ENCODE data around the gene ZBP1.

Gene ZBP1

DNA sequence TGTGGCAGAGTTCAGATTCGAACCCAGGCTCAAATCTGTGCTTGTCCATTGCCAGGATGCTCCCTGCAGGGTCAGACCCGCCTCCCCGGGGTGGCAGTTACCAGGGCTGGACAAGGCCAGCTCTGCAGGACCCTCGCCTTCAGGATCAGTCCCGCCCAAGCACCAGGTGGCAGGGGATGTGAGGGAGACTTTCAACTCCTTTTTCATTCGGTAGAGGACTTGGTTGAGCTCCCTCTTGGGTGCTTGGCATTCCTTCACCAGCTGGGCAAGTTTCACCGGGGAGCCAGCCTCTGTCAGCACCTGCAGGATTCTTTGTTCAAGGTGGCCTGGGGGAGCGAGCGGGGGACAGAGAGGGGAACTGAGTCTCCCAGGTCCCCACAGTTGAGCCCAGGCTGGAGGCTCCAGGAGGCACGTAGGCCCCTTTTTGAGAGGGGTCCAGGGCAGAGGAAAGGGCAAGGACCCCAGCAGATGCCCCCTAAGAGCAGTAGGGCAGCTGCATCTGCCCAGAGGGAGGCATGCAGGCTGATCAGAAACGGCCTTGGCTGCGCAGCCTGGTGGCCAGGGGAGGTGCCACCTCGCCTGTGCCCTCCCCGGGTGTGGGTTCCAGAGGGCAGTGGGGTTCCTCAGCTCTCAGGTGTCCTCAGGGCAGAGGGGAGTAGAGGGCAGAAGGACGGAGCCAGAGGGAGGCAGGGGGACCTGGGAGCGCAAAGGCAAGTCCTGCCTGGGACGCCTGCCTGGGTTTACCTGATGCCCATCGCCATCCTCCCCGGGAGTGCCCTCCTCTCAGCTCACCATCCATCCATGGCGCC, 3.9 kb downstream of the ZBP1 start:
- DNase-seq = no peak

DNA sequence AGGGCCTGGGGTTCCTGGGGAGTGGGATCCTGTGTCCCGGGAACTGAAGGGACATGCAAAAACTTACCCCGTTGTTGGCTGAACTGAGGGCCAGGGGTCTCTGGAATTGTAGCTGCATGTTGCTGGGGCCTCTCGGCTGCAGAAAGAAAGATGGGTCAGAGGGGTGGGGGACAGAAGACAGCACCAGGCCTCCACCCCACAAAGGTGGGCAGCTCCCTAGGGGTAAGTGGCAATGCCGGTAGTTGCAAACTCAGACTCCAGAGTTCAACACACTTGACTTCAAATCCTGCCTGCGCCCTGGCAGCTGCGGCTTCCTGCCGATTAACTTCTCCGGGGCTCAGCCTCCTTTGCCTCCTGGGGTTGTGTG, 4.8 kb downstream of the ZBP1 start:
- DNase-seq = no peak

DNA sequence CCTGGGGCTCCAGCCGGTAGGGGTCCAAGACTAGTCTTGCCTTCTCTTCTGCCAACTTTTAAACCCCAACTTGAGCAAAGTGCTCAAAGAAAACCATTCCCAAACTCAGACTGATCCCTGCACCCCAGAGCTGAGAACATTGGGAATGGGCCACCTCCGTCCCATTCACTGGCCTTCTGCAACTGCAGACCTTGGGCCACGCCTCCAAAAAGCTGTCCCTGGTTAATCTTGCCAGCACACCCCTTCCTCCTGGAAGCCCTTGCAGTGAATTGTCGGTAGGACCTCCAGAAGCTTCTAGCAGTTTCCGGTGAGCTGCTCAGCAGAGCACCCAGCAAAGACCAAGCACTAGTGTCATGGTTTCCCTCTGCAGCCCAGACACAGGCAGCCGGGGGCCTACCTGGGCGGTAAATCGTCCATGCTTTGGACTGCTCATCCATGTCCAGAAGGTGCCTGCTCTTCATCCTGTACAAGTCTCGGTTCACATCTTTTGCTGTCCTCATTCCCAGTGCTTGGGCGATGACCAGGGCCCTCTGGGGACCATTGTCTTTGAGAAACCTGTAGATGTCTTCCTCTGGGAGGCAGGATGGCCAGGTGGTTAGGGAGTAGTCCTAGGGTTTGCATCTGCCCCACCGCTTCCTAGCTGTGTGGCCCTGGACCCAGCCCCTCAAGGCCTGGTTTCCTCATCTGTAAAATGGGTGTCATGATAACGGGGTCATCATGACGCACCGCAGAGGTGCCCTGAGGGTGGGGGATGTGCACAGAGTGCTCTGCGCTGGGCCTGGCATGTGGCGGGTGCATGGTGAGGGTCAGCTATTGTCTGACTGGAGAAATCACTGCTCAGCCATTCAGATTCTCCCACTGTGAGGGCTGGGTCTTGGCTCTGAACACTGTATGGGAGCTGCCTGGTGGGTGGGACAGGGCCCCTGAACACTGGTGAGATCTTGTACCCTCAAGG, 5.5 kb downstream of the ZBP1 start:
- DNase-seq = no peak

DNA sequence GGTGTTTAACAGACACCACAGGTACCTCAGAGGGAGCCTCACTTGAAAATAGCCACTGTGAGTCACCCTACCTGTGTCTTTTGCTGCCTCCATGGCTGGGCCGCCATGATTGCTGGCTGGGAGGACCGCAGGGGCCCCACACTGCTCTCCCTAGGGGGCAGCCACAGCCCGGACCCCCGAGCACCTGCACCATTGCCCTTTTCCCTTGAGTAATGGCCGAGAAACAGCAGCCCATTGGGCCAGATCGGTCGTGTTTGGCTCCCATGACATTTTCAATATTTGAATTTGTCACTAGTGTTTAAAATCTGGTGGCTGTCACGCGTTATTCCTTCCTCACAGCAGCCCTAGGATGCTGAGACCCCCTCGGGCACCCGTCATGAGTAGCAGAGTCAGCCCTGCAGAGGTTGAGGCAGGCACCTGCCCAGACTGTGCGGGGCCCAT, 6.7 kb downstream of the ZBP1 start:
- no peak for DNase-seq

DNA sequence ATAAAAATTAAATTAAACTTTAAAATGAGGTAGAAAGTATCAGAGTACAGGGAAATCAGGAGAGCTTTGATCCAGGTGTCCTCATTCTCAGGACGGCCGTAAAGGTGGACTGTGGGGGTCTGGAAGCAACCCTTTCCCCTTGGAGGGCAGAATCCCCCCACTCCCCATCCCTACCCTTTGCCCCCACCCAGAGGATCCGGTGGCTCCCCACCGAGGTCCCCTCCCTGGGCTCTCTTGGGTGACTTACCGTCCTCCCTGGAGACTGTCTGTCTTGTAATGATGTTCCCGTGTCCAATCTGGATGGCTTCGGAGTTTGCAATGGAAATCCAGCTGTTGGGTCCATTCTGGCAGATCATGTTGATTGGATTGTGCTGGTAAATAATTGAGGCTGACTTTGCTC, 7.3 kb downstream of the ZBP1 start:
- no peak for DNase-seq

DNA sequence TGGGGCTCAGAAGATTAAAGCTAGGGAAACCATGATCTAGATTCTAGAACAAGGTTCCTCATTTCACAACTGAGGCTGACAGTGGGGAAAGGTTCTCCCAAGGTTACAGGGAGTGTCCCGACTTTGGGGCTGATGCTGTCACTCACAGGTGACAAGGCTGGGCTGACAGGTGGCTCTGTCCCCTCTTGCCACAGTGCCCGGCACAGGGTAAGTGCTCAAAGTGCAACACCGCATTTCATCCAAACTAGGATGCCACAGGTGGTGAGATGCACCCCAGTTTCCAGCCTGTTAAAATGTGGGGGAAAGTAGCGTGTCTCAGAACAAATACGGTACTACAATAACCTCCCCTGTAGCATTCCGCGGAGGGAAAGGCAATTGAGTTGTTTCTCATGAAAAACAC, 7.8 kb downstream of the ZBP1 start:
- no peak for DNase-seq

DNA sequence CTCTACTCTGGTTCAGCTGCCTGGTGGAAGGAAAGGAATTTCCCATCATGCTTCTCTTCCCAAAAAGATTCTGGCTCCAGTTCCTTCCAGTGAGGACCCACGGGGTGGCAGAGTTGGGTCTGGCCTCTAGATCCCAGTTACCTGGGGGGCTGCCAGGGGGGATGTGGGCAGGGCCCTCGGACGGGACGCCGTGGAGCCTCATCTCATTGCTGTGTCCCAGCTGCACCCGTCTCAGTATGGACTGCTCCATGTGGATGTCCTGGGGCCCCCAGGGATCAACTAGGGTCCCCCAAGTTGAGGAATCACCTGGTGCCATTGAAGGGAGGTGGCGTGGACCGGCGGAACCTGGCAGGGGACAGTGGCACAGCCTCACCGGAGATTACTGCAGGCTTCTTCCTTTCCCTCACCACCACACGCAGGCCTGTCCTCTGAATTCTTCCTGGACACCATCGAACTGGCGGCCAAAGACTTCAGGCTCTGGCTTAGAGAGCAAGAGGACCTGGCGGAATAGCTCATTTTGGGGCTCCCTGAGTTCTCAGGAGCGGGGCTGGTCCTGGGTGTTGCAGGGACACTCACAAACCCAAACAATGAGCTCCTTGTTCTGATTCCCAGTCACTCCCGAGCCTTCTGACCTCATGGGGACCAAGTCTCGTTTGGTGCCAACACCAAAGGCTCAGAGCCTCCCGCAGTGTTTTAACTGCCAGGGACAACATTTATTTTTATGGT, 8.5 kb downstream of the ZBP1 start:
- no peak for DNase-seq

DNA sequence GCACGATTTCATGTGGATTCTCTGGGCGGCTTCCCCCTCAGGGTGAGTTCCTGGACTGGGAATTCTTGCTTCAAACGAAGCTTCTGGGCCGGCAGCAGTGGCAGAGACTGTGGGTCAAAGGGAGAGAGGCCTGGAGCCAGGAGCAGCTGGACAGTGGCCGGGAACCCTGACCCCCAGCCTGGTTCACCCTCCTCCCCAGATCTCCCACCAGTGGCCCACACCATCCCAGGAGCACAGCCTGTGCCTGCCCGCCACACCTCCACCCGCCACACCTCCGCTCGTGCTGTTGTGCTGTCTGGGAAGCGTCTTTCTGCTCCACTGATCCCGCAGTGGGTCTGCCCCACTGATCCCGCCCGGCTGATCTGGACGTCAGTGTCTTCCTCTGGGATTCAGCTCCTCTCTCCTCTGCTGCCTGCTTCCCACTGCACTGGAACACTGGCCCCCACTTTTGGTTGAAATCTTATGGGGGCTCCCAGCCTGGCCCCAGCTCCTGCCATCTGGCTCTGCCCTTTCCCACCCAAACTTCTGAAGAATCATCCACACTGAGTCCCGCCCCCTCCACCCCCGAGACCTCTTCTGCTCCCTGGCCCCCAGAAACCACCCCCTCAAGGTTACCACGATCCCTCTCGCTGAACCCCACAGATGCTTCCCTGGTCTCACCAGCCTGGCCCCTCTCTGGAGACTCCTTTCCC, 9.8 kb downstream of the ZBP1 start:
- DNase-seq = no peak

DNA sequence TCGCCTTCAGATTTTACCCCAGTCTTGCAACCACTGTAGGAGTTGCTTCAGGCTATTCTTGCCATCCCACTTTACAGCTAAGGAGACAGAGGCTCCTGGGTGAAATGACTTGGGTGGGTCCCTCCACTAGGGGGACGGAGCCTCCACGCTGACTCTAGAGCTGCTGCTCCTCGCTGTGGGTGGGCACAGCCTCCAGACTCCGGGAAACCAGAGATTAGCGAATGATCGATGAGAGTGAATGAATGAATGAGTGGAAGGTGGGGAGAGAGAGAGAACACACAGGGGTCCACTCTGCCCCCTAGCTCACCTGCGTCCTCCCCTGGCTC, 10.4 kb downstream of the ZBP1 start:
- no peak for DNase-seq

DNA sequence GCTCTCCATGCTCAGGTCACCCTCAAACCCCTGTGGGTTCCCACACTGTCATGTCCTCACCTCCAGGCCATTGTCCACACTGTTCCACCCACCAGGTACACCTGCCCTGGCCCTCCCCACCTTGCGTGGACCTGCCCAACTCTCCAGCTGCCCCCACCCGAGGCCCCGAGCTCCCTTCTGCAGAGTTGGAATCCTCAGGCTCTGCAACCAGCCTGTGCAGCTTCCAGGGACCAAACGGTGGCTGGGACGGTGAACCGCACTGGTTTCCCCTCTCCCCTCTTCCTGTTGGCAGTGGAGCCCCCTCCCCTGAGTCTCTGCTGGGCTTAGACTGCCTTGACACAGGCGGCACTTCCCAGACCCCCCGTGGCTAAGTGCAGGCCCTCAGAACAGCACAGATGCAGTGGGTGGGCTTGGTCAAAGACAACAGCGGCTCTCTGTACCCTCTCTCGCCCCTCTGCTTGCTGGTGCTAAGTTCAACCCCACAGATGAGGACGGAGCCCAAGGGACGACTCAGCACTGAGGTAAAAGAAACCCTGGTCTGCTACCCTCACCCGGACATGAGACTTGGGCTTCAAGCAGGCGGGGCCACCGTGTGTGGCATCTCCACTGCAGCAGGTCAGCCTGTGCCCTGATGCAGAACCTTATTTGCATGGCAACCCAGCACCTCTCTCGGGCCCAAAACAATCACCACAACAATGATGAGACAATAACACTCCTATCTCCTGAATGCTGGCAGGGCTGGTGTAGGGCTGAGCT, 11.0 kb downstream of the ZBP1 start:
- DNase-seq = no peak

DNA sequence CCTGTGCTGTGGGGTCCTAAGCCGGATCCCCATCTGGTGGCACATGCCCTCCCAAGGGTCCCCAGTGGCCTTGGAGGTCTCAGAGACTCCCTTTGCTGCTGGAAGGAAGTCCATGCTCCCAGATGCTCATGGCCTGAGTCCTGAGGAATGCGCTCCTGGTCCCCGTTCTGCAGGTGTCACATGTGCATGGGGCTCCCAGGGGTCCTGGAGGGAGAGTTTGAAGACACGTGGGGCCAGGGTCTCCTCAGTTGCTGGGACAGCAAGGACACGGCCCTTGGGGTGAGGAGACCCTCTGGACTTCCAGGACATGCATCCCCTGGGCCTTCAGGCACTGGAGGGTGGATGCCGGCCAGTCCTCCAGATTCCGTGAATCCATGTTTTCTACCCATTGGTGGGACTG, 11.7 kb downstream of the ZBP1 start:
- no peak for DNase-seq

DNA sequence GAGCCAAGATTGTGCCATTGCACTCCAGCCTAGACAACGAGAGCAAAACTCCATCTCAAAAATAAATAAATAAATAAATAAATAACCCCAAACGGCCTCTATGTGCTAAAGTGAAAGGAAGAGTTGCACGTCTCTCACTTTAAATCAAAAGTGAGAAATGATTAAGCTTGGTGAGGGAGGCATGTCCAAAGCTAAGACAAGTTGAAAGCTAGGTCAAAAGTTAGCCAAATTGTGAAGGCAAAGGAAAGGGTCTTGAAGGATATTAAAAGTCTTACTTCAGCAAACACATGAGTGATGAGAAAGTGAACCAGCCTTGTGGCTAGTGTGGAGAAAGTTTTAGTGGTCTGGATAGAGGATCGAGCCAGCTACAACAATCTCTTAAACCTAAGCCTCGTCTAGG, 14.3 kb downstream of the ZBP1 start:
- DNase-seq = no peak

DNA sequence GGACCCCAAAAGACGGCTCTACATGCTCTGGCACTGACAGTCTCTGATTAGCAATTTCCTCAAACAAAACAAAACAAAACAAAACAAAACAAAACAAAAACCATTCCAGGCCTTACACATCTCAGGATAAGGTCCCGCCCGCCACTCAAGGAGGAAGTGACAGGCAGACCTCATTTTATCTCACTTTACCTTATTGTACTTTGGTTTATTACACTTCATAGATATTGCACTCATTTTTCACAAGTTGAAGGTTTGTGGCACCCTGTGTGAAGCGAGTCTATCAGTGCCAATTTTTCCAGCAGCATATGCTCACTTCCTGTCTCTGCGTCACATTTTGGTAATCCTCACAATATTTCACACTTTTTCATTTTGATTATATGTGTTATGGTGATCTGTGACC, 15.2 kb downstream of the ZBP1 start:
- no peak for DNase-seq

DNA sequence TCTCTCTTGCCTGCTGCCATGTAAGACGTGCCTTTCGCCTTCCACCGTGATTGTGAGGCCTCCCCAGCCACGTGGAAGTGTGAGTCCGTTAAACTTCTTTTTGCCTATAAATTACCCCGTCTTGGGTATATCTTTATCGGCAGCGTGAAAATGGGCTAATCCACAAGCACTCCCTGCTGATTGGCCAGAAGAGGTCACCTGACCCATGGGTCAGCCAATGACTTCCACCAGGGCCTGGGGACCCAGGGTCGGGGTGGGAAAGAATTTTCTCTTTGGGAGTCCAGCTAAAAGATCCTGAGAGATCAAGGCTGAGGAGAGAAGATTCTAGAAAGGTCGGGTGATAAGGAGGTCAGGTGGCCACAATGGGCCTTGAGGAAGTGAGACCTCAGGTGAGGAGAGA, 17.1 kb downstream of the ZBP1 start:
- DNase-seq = no peak

DNA sequence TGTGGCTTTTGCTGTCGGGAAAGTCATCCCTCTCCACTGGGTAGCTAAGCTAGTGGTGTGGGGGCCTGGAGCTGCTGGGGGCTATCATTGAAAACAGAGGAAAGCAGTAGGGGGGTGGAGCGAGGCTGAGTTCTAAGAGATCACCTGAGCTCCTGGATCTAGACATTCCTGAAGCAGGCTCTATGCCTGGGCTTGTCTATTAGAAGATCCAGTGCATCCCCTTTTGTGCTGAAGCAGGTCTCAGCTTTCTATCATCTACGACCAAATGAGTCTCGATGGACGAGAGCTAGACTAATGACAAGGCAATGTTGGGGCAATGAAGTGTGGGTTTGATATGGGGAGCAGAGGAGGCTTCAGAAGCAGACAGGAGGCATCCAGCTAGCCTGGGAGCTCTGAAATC, 18.5 kb downstream of the ZBP1 start:
- DNase-seq = no peak

DNA sequence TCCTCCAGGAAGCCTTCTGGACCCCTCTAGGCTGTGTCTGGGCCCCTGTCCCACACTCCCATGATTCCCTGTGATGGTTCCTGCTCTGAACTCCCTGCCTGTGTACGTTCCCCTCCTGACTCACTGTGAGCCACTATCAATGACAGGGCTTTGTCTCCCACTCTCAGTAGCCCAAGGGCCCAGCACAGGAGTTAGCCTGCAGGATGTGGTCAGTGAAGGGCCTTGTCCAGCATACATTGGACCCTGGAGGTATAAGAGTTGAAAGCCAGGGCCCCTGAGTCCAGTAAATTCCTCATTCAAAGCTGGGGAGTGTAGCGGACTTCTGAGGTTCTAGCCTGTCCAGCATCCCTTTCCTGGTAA, 19.0 kb downstream of the ZBP1 start:
- DNase-seq = no peak

DNA sequence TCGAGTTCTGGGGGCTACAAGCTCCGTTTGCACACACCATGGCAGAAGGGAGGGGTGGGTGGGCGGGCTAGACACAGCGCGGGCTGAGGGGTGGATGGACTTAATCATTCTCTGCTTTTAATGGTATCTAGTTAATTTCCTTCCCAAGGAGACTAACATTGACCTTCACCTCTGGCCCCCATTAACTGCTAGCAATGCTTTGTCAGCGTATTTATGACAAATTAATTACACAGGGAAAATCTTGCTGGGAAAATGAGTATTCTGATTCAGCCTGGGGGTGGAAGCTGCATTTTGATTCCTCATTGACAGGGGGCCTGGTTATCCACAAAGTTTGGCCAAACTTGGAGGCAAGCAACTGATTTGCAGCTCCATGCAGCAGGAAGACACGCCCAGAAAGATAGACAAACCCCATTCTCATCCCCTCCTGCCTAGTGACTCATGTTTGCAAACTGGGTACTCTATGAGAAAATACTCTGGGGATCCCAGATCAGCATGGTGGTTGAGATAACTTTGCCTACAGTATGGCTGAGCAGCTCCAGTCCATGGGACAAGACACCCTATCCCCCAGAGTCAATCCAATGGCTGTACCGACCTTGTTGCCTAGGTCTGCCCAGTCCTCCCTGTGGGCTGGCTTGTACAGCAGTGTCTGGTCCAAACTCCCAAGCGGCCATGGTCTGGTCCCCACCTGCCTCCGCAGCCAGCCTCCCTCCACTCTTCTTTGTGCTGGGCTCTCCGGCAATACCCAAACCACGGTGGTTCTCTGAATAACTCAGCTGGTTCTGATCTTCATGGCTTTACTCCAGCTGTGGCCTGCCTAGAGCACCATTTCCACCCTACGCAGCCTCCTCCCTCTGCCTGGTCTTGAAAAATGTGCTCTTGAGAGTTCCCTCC, 19.7 kb downstream of the ZBP1 start:
- DNase-seq = no peak

DNA sequence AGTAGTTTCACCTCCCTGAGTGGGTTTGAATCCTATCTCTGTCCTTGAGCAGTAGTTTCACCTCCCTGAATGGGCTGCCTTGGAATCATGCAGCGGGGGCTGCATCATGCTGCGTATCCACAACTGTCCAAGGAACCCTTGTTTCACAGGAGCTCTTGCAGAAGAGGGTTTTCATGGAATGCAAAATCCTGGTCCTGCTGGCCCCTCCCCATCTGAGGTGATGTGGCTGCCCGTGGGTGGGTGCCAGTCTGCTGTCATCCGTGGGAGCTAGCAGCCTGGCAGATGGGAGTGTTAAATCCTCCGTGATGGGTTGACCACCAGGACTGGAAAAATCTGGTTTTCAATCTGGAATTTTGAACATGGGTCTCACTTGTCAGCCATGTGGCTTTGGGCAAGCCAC, 21.7 kb downstream of the ZBP1 start:
- no peak for DNase-seq

DNA sequence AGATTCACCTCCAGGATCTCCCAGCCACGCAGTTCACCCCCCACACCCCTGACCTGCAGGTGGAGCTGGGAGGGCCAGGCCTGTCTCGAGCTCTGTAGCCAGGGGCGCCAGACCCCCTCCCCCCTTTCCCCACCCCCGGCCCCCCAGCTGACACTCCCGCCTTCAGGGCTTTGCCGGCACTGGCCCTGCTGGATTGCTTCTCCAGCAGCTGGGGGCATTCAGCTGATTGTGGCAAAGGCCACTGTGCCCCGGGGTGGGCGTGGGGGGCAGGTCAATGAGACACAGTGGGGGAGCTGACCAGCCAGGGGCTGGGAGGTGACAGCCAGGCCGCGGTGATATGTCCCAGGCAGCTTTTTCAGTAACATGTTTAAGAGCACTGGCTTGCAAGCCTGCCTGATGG, 22.2 kb downstream of the ZBP1 start:
- no peak for DNase-seq

DNA sequence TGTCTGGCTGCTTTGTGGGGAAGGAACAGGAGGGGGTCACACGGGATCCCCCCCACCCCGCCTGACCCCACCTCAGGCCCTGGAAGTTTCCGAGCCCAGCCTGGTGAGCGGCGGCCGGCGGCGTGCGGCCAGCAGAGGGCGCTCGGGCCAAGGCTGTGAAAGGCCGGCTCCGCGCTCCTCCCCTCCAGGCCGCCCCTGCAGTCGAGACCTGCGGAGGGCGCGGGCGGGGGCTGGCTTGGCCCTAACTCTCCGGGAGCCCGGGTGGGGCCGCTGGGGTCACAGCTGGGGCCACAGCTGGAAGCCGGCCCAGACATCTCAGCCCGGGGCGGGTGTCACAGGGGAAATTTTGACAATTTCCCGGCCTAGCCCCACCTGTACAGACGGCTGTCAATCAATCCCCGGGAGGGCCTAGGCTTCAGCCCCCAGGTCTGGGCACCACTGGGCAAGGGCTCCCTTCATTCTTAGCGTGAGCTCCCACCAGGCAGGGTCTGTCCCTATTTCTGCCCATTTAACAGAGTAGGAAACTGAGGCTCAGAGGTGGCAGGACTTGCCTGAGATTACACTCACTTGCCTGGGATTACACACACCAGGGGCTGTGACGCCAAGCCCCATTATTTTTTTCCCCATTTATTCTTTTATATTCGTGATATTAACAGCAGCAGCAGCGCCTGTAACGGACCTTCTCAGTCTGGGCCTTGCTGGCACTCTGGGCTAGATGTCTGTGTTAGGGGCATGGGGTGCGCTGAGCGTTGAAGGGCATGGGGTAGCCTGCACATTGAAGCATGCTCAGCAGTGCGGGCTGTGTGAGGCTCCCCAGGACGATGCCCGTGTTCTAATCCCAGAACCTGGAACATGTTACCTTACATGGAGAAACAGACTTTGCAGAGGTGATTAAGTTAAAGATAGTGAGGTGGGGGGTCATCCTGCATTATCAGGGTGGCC, 23.0 kb downstream of the ZBP1 start:
- DNase-seq = peak; percentile 31
